T-helper 2 cell (primary cell): ENCODE measurements around the gene DUSP22.
"Not testable (repeated sequence)": the region's sequence is repeated elsewhere in the genome, so short reads cannot be mapped to it uniquely, and the experiment has no call there.

Experiments
- DNase-seq, 5 experiments: peaks; one replicate each; pipeline versions ENCODE4 v3.0.0 to v3.0.0-alpha.2; 2012 to 2022

The DUSP22 gene

DNA sequence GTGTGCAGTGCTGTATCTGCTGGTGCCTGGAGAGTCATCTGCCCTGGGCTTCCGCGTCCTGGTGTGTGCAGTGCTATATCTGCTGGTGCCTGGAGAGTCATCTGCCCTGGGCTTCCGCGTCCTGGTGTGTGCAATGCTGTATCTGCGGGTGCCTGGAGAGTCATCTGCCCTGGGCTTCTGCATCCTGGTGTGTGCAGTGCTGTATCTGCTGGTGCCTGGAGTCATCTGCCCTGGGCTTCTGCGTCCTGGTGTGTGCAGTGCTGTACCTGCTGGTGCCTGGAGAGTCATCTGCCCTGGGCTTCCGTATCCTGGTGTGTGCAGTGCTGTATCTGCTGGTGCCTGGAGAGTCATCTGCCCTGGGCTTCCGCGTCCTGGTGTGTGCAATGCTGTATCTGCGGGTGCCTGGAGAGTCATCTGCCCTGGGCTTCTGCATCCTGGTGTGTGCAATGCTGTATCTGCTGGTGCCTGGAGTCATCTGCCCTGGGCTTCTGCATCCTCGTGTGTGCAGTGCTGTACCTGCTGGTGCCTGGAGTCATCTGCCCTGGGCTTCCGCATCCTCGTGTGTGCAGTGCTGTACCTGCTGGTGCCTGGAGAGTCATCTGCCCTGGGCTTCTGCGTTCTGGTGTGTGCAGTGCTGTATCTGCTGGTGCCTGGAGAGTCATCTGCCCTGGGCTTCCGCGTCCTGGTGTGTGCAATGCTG lies 33.0 kb downstream of the DUSP22 start:
- DNase-seq = not testable (repeated sequence)

DNA sequence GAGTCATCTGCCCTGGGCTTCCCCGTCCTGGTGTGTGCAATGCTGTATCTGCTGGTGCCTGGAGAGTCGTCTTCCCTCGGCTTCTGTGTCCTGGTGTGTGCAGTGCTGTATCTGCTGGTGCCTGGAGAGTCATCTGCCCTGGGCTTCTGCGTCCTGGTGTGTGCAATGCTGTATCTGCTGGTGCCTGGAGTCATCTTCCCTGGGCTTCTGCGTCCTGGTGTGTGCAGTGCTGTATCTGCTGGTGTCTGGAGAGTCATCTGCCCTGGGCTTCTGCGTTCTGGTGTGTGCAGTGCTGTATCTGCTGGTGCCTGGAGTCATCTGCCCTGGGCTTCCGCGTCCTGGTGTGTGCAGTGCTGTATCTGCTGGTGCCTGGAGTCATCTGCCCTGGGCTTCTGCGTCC lies 33.8 kb downstream of the DUSP22 start:
- DNase-seq = not testable (repeated sequence)

DNA sequence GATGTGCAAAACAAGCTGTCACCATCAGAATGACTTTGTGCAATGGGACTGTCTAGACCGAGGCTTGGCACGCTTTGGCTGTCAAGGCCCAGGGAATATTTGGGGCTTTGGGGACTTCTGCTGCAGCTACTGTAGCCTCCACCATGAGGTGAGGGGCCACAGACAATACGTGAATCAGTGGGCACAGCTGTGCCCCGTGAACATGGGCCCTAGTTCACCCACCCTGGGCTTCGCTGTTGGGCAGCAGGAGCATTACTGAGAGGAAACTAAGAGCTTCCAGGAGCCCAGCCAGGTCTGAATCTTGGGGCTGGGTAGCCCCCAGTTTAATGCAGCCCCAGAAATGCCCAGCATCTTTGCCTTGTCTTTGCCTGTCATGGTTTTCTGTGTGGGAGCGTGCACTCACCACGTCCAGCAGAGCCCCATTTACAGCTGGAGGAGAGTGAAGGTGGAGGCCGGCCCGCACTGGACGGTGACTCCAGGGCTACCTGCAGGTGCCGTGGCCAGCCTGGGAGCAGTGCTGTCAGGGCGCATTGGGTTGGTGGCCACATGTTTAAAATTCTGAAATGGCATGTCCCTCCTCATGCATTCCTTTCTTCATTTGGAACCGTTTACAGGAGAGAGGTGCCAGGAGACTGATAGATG lies 34.7 kb downstream of the DUSP22 start:
- DNase-seq = no peak

DNA sequence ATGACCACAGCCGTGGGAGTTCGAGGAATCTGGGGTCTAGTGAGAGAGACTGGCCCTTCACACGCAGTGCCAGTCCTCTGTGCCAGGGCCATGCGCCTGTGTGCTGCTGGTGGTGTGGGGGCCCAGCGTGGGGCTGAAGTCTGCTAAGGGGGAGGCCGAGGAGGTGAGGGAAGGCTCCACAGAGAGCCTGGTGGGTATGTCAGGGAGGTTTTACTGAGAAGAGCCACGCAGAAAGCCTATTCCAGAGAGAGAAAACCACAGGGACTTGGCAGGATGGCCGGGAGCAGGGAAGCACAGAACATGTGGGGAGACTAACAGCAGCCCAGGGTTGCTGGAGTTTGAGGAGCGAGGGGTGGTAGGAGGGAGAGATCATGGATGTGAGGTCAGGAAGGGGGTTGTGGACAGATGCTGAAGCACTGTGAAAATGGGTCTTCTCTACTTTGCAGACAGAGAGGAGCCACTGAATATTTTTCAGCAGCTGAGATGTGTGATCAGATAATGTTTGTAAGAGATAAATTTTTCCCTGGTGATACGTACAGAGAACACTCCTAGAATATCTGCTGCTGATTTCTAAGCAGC lies 35.3 kb downstream of the DUSP22 start:
- no peak for DNase-seq

DNA sequence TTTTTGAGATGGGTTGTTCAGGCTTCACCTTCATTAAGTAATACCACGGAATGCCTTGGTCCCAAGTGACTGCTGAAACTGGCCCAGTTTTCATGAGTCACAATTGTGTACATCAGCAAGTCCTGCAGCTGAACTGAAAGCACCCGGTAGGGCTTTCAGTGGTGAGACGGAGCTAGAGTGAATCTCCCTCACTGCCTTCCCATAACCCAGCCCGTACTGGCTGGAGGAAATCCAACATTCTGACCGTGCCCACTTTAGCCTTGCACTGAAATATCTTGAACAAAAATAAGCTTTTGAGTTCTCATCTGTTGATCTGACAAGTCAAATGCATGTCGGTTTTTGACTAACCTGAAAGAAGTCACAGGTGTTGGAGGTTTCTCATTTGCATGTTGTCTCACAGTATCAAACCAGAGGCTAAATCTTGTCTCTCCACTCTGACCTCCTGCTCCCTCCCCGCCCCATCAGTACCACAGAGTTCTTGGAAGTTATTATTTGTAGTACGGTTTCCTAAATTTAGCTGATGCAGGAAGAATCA lies 35.9 kb downstream of the DUSP22 start:
- DNase-seq = peak in 1 of 5 experiments; percentile 65

DNA sequence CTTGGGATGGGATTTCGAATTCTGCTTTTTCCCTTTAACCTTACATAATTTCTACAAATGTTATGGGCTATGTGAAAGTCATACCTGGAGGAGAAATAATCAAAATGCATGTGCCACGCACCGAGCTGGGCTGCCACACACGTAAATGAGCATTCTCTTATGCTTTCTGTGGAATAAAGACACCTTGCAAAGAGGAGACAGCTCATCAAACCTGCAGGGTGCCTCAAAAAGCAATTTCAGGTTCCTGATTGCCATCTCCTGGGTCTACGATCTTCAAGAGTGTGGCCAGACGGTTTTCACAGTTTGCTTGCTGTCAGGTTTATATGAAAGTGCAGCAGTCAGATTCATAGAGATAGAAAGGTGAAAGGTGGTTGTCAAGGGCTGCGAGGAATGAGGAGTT lies 36.6 kb downstream of the DUSP22 start:
- peak in 1 of 5 experiments; percentile 76 for DNase-seq

DNA sequence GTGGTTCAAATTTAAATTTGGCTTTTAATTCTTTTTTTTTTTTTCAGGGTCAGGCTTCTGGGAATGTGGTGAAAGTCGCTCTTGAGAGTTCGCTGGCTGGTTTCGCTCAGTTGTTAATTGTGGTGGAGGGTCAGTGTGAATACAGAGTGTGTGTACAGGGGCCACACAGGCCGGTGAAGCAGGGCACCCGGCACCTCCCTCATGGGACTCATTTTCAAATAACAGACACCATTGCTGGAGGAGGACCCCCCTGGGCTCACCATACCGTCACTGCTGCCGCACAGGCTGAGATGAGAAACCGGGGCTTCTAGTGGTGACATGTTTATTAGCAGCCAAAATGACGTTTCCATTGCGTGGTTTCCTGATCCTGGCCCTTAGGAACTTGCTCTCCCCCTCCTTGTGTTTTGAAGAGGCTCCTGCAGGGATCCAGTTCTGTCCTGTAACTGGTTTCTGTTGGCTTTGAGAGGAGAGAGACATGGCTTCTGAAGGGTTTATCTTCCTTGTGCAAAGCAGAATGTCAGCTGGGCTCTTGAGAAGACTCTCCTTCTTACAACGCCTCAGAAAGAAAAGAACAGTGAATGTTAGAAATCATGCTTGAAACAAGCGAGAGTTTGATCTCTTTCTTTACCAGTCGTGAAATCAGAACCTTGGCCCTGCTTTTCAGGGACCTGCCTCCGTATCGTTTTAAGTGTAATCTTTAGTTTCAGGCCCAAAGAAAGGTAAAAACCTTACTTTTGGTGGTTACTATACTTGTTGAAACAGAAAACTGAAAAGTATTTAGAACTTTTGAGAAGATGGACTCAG lies 37.8 kb downstream of the DUSP22 start:
- DNase-seq = no peak

DNA sequence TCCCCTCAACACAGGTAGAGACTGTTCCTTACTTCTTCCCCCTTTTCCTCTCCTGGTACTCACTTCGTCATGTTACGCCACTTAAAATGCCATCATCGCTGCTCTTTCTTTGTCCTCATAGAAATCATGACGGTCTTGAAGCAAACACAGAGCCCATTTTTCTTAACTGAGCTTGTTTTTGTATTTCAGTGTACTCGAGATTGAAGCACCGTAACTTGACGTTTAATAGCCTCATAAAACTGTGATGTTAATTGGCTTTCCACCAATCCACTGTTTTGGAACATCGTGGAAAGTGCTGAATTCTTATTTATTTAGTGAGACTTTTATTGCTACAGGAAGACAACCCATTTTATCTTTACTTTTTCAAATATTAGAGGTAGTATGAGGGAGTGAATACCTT lies 38.7 kb downstream of the DUSP22 start:
- no peak for DNase-seq

DNA sequence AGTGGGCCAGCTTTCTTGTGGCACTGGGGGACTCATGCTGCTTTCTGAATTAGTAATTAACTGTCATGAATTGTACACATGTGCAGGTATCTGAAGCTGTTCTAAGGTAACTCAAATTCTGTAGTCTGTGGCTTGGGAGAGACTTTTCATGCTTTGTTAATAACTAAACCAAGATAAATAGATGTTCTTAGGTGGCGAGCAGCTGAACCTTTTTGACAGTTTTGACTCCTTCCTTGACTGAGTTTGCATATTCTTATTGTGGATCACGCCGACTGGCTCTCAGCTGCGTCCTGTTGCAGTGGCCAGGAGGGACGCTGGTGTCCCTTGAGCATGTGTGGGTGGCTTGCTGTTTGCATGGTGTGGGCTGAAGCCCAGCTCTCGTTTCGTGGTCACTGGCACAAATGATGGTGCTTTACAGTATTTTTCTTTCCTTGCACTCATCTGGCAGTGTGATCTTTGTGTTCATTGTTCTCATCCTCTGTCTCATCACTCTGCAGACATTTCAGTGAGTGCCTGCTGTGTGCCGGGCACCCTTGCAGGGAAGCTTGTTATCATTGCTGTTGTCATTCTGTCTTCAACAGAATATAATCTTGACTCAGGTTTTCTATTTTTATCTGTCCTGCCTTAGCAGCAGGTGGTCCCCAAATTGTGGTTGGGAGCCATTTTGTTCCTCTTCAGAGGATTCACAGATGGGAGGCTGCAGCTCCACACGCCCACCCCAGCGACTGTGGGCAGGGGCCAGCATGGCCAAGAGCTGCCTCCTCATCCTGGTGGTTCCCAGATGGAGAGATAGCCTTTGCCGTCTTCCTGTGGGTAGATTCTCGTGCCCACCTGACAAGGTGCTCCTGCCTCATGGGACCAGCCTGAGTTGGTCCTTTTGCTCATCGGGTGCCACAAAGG lies 39.6 kb downstream of the DUSP22 start:
- peak in 1 of 5 experiments; percentile 40 for DNase-seq

DNA sequence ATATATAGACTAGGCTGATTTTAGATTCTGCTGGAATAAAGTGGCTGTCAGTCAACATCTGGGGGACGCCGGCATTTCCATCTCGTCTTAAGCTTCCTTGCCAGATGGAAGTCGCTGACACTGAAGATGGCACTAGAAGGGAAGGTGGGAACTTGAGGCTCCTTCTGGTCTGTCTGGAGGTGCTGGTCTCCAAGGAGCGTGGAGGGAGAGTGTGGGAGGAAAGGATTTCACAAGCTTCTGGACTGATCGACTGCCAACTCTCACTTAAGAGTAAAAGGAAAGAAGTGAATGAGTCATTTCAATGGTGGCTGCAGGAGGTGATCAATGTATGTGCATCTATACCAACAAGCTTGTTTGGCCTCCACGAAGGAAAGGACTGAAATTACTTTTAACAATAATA lies 40.4 kb downstream of the DUSP22 start:
- no peak for DNase-seq

DNA sequence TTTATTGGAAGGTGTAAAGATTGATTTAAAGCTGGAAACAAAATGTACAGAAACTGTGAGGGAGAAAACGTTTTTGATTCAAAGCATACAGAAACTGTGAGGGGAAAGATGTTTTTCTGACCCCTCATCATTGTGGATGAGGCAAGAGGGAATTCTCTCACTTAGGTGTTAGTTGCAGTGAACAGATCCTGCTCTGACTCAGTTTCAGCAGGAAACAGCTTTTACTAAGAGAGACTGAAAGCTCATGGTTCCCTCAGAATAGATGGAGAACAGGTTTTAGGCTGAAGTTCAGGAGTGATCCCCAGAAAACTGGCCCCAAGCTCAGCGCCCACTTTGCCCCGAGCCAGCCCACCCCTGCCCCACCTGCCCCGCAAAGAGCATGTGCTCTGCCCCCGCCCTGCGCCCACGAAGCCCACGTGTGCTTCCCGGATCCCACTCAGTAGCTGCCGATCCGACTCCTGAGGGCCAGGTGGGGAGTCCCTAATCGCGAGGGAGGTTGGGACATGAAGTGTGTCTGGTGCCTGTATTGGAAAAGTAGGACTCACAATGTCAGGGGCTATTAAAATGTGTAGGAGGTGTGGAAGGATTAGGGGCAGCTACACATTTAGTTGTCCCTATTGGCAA lies 41.2 kb downstream of the DUSP22 start:
- DNase-seq = no peak

DNA sequence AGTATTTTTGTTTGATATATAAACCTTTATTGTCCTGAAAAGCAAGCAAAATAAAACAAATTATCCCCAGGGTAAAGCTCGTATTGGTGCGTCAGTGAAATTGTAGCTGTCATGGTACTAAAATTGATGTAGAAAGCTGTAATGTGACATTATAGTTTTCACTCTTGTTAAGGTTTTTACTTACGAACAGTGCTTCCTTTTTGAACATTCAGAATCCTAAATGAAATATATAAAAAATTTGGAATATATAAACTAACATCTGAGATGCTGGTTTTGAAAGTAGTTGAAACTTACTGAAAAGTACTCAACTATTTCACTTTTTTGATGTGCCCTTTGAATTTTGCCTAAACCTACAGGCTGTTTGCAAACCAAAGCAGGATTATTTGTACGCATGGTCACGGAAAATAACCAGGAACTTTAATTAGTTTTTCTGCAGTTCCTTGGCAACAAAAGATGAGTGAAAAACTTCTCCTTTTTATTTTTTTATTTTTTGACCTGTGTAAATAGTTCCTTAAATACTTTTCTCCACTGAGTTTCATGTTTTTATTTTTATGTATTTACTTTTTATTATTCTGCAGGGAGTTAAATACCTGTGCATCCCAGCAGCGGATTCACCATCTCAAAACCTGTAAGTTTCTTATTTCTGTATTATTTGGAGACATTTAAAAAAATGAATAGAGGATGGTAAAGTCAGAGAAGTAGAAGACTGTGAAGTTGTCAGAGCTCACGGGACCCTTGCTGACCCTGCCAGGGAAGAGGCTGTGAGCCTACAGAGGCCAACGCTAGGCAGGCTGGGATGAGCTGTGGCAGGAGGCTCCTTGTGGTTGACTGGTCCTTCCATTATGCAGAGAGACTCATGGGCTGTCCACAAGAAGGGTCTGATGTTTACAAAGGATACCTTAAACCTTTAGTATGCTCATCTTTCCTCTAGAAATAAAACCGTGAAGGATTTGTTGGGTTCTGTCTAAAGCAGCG lies 42.5 kb downstream of the DUSP22 start:
- no peak for DNase-seq

DNA sequence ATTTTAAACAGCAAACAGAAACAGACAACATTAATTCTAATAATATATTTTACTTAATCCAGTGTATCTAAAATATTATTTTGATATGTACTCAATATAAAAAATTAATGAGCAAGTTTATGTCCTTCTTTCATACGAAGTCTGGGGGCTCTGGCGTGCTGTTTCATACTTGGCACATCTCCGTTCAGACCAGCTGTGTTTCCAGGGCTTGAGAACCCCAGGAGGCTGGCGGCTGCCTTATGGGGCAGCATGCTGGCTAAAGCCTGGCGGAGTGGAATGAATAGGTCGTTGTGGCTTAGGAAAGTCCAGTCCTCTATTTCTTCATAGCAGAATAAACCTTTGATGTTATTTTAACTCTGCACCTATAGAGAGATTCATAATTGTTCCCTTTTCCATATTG lies 43.3 kb downstream of the DUSP22 start:
- no peak for DNase-seq

DNA sequence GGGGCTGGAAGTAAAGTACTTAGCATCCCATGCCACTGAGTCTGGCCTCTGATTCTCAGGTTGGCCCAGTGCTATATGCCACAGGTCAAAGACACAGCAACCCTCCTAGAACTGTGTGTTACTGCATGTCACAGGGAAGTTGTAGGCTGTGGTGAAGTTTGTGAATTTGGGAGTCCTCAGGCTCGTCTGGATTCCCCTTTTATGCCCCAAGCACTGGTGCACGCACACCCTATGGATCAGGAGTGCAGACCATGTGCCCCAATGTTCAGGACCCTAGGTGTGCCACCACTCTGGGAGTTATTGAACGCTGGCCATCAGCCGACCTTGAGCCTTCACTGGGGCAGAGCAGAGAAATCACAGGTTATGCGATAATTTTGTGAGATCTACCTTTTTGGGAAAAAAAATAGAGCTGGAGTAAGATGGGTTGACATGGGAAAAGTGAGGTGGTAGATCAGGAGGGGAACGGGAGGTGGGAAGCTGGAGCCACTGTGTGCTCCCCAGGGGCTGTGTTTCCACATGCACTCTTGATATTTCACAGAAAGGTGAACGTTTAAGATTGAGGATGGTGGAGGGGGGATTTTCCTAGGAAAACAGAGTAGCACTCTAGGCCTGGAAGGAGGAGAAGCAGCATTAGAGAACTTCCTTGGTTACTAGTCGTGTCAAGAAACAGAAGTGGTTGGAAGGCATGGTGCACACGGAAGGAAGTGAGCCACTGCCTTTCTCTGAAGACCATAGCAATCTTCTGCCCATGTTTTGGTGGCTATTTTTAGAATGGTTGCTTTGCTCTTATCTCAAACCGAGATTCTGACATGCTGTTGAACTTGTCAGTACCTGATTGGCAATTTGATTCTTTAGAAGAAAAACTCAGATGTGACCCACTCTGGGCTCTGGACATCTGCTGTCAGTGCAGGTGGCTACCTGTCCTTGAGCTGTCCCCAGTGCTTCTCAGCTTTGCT lies 44.1 kb downstream of the DUSP22 start:
- DNase-seq = peak in 1 of 5 experiments; percentile 73

DNA sequence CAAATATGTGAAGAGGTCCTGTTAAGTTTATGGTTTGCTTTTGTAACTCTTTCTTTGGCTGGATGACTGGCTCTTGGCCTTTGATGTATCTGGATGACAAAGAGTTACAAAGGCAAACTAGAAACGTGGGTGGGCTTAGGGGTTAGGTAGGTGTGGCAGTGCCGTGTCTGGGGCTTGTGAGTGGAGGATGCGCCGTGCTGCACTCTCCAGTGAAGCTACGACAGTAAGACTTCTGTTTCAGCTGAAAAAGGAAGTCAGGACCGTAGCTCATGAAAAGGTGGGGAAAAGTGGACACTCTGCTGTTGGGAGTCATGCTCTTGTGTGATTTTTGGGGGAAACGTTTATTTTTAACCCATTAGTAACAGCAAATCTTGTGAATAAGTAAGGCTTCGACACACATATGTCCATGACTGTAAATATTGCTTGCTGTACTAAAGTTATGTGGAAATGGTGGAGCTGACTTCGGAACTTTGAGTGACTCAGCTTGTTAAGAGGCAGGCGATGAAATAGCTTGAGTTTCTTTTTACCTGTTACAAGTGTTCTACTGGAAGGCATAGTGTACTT lies 45.6 kb downstream of the DUSP22 start:
- no peak for DNase-seq

DNA sequence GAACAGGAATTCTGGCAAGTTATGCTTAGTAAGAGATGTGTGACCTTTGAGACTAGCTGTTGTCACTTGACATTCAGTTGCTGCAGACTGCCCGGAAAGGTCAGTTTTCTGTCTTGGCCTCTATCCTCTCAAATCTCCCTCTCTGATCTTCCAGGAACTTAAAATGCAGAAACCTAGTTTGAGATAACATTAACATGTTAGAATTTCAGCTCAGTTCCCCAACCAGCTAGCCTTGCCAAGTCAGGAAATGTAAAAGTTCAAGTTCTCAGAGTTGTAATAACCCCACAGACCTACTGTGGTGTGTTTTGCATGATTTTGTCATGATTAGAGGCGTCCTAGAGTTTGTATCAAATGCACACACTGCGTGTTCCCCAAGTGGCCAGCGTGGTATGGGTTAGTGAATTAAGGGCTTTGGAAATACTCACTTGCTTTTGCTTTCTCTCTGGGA lies 46.6 kb downstream of the DUSP22 start:
- DNase-seq = peak in 1 of 5 experiments; percentile 51

DNA sequence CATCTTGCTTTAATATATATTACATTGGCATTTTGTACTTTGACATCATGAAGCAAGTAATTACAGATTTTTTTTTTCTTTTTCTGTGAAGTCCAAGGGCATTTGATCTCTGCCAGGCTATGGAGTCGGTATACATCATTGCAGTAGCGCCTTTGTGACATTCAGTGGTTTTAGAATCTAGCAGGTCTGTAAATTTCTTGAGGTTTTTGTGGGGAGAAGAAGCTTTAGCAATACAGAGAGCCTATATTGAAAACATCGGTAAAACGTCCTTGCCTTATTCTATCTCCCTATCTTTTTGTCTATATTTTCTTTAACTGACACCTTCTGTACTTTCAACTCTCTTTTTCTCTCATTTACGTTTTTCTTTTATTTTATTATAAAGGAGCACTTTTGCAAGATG lies 47.2 kb downstream of the DUSP22 start:
- DNase-seq = peak in 2 of 5 experiments; percentile 21 to 80

DNA sequence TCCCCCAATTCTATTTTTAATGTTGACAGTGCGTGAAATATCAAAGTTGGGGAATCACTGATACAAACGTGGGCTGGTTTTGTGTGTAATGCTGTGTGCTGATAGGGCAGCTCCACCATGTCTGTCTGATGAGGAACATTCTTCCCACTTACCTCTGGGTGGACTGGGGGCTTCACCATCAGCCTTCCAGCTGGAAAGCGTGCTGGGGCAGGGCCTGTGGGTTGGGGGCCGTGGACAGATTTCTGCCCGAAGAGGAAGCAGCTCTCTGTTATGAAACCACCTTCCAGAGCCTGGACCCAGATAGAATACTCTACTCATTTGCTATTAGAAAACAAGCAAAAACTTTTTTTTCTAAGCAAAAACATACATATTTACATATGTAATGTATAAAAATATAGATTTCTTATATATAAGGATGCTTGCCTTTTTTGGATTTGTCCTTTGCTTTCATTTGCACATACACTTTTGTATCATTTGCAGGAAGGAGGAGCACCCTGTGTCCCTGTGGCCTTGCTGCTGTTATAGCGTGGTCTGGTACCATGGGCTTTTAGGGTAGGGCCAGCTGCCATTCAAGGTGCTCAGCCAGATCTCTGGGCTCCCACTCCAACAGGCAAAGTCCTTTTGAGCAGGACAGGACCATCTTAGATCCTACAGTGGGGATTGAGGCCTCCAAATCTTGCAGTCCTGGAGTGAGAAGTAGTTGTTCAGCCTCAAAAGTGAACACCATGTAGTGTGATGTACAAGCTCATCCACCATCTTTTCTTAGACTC lies 48.1 kb downstream of the DUSP22 start:
- no peak for DNase-seq
